ENCODE data around the gene APMAP. TPM values are rescaled to one million over a fixed set of nuclear protein-coding genes. Genes with fewer than 3 reads are reported as not detected.

Gene APMAP
- total and polyA plus RNA-seq, 3 donors from 2014 or later = 92.3 to 135 (median 105) TPM

DNA sequence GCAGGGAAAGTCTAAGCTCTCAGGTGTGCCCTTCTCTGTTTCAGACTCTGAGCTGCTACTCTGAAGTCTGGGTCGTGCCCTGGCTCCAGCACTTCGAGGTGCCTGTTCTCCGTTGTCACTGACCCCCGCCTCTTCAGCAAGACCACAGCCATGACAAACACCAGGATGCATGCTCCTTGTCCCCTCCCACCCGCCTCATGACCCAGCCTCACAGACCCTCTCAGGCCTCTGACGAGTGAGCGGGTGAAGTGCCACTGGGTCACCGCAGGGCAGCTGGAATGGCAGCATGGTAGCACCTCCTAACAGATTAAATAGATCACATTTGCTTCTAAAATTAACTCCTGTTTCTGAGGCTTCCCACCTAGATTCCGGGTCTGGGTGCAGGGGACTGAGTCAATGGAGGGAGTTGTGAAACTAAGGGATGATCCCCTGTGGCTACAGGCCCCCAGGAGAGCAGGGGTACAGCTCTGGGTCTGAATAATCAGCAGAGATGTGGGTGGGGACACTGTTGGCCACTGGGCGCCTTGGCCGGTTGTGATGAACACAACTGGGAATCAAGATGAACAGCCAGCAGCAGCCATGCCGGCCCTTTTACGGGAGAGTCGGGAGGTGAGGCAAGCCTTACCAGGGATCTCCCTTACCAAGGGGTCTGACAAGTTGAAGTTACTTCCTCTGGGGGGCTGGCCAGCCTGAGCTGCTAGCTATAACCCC lies 32.8 kb downstream of the APMAP start:
- TF ChIP-seq, protein P1, sequence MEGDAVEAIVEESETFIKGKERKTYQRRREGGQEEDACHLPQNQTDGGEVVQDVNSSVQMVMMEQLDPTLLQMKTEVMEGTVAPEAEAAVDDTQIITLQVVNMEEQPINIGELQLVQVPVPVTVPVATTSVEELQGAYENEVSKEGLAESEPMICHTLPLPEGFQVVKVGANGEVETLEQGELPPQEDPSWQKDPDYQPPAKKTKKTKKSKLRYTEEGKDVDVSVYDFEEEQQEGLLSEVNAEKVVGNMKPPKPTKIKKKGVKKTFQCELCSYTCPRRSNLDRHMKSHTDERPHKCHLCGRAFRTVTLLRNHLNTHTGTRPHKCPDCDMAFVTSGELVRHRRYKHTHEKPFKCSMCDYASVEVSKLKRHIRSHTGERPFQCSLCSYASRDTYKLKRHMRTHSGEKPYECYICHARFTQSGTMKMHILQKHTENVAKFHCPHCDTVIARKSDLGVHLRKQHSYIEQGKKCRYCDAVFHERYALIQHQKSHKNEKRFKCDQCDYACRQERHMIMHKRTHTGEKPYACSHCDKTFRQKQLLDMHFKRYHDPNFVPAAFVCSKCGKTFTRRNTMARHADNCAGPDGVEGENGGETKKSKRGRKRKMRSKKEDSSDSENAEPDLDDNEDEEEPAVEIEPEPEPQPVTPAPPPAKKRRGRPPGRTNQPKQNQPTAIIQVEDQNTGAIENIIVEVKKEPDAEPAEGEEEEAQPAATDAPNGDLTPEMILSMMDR (IDR thresholded peaks at IDR 0.05) = no peak
- no peak for TF ChIP-seq POLR2A (IDR thresholded peaks at IDR 0.05)
- peaks cover 6% of the 10 kb centered on the region for H3K4me1 ChIP-seq
- intact Hi-C loops (cut with DNase I; ENCODE audit: low total_unique reads) = no loop called here
- no peak overlapping the region for H3K27ac ChIP-seq
- H3K9me3 ChIP-seq = no peaks in the 10 kb centered on the region
- H3K4me3 ChIP-seq = no peak overlapping the region
- no peaks in the 10 kb centered on the region for H3K27me3 ChIP-seq
- no peaks in the 10 kb centered on the region for H3K36me3 ChIP-seq (ENCODE audit: low read depth, missing control alignments)
- no peak for DNase-seq
- WGBS, 2 donors = 82 to 93% methylated on average over 11 to 13 of the region's 14 CpGs

DNA sequence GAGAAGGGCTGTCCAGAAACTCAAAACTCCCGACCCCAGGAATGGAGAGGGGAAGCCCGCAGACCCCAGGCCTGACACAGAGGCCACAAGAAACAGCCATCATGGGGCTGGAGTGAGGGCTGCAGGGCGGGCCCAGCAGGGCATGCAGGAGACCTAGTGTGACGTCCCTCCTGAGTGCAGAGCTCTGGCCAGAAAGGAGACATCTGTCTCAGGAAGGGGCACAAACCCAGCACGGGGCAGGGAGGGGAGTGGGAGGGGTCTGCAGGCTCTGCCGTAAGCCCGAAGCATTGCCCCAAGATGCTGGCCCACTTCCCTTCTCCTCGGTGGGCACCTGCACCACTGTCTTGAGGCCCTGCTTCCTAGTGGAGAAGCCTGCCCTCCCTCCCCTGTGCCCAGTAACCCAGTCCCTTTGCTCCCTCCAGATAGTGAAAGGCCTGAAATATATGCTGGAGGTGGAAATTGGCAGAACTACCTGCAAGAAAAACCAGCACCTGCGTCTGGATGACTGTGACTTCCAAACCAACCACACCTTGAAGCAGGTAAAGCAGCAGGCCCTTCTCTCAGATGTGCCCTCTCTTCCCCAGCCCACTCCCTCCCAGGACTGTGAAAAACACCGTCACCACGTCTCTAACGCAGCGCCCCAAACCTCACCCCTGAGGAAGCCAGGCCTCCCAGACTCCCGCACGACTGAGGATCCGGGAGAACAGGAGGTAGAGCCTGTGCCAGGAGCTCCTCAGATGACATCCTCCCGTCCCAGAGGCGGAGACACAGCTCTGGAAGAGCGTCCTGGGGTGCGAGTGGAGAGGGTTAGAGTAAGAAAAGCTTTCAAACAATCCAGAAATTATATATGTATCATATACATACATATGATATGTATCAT lies 33.8 kb downstream of the APMAP start:
- WGBS, 2 donors = 75 to 84% methylated on average over 20 of the region's 20 CpGs
- no peak for TF ChIP-seq POLR2A (IDR thresholded peaks at IDR 0.05)
- TF ChIP-seq, protein P1 (IDR thresholded peaks at IDR 0.05) = no peak
- no peaks in the 10 kb centered on the region for H3K9me3 ChIP-seq
- no peak overlapping the region for H3K4me3 ChIP-seq
- intact Hi-C loops (cut with DNase I; ENCODE audit: low total_unique reads) = no loop called here
- no peak overlapping the region for H3K27ac ChIP-seq
- H3K36me3 ChIP-seq (ENCODE audit: low read depth, missing control alignments) = no peaks in the 10 kb centered on the region
- DNase-seq = no peak
- no peaks in the 10 kb centered on the region for H3K27me3 ChIP-seq
- H3K4me1 ChIP-seq = peaks cover 3% of the 10 kb centered on the region

DNA sequence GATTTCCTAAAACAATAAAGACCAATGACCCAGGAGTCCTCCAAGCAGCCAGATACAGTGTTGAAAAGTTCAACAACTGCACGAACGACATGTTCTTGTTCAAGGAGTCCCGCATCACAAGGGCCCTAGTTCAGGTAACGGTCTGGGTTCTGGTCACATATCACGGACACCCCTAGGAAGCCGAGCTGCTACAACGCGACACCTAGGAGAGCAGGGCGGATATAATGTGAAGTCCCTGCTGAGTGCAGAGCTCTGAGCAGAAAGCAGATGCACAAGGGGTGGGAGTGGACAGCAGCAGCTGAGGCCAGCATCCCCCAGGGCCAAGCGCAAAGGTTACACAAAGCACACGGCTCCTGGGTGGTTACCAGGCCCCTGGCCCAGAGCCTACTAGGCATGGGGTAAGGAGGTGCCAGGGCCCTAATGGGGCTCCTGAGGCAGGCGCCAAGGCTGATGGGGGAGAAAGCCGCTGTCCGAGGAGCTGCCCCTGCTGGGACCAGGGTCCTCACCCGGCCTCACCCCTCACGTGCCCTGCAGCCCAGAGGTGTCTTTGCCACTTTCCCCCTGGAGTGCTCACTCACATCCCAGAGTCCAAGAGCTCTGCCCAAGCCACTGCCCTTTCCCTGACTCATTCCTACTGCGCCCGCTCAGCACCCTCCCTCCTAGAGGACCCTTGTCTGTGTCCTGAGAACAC lies 35.1 kb downstream of the APMAP start:
- Histone ChIP-seq H3K27ac (no peak overlapping the region), H3K4me3 (no peak overlapping the region), H3K9me3 (no peaks in the 10 kb centered on the region), H3K27me3 (no peaks in the 10 kb centered on the region), H3K4me1 (no peaks in the 10 kb centered on the region), H3K36me3 (ENCODE audit: low read depth, missing control alignments) (no peaks in the 10 kb centered on the region)
- no peak for DNase-seq
- no peak for TF ChIP-seq POLR2A (IDR thresholded peaks at IDR 0.05)
- TF ChIP-seq, protein P1 (IDR thresholded peaks at IDR 0.05) = no peak
- 86 to 93% methylated on average over 11 to 18 of the region's 18 CpGs for WGBS, 2 donors
- intact Hi-C loops (cut with DNase I; ENCODE audit: low total_unique reads) = no loop called here

DNA sequence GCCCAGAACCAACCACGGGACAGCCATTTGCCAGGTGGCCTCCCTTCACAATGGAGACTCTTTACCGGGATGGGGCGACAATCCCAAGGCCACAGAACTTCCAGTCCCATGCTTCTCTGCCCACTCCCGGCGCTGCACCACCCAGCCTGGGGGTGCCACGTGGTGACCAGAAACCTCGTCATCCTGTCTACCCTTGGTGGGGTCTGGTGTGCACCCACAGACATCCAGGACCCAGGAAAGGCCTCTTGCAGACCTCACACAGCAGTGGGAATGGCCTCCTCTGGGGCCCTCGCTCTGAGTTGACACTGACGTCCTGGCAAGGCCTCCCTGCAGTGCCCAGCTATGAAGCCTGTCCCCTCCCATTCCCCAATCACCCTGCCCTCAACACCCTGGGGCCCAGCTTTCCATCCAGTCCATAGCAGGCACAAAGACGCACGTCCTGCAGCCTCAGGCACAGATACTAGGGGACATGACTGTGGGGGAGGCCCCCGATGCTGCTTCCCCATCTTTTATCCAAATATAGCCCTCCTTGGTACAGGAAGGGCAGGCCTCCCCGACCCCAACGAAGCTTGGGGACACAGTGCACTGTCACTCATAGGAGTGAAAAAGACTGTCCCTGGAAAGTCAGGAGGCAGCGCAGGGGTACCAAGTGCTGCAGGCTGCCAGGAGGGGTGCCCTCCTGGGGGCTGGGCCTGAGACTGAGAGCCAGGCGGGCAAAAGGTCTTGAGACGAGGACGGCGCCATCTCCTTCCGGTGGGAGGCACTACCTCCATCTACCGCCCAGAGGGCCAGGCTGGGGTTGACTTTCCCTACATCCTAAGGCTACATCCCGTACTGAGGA lies 36.3 kb downstream of the APMAP start:
- H3K27me3 ChIP-seq = no peaks in the 10 kb centered on the region
- H3K36me3 ChIP-seq (ENCODE audit: low read depth, missing control alignments) = no peaks in the 10 kb centered on the region
- no peak overlapping the region for H3K4me3 ChIP-seq
- no peak for DNase-seq
- WGBS, 2 donors = 93 to 94% methylated on average over 14 to 20 of the region's 22 CpGs
- intact Hi-C loops (cut with DNase I; ENCODE audit: low total_unique reads) = no loop called here
- TF ChIP-seq, protein P1 (IDR thresholded peaks at IDR 0.05) = no peak
- TF ChIP-seq POLR2A (IDR thresholded peaks at IDR 0.05) = no peak
- no peaks in the 10 kb centered on the region for H3K9me3 ChIP-seq
- H3K4me1 ChIP-seq = no peaks in the 10 kb centered on the region
- H3K27ac ChIP-seq = no peak overlapping the region

All from testis (tissue), 3 donors.